MM.1S (cell line): ENCODE data around the gene SMIM38.

ENCODE experiments used
- CTCF ChIP-seq: fragments of 300-600 bp; sonication (generic); IDR thresholded peaks from 2 replicates; pipeline ENCODE4 v1.5.1; 2016; ENCODE audit warnings: antibody characterized with exemption, low read length, mixed read lengths
- EZH2 ChIP-seq: fragments of 300-600 bp; sonication (generic); optimal IDR thresholded peaks from 2 replicates; pipeline ENCODE3; 2017; ENCODE audit warnings: low read depth, mild to moderate bottlenecking, antibody characterized with exemption, low read length, mixed read lengths

- no peak for TF ChIP-seq CTCF
- no peak for TF ChIP-seq EZH2
Measured at GRCh38 chr11:69116671-69117070, 39.1 kb upstream of the SMIM38 start.
